Activated CD4-positive, CD25-positive, alpha-beta regulatory T cell treated with anti-CD3 and anti-CD28 coated beads, Interleukin-2, amount 50 U/mL, for 16 hours (primary cell): ENCODE data around the gene SCUBE3.

ENCODE experiments used
- DNase-seq: peaks from one replicate; pipeline ENCODE4 v3.0.0-alpha.2; 2020; ENCODE audit warnings: low read depth, low spot score

SCUBE3 gene

DNA sequence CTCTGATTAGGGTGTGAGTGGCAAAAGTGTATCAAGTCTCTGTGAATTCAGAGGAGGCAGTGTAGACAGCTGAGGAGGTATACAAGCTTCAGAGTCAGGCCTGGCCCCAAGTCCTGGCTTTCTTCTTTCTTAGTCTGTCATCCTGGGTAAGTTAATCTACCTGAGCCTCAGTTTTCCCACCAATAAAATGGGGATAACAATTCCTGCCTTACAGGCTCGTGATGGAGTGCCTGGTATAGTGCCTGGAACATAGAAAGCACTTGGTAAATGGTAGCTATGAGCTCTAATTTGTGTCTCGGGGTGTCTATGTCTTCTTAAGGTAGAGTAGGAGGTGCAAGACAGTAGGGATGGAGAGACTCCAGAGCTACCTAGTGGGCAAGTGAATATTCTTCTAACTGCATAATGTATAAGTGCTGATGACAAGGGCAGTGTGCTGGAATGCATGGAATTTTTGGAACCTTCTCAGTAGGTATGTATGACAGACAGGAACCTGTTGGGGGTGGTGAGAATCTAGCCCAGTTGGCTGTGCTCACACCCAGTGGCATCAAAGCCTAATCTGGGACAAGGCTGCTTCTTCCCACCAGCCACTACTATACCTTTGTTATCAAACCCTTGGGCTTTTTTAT, 4.0 kb upstream of the SCUBE3 start:
- no peak for DNase-seq

DNA sequence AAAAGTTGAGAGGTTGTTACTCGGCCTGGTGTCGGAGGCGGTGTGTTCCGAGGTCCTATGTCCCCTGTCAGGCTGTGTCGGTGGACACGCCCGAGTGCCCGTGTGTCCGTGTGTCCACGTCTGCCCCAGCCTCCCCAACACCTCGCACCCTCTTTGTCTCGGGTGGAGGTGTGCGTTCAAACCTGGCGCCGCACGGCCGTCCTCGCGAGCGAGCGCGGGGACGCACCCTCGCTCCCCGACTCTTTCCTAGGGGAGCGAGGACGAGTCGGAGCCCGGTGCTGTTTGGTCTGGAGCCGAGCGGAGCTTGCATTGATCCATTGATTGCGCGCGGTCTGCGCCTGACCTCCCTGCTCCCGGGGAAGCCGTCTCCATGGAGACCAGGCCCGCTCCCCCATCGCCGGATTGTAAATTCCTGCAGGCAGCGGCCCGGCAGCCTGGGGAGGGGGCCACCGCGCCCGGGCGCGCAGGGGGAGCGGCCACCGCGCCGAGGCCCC, 411 bp upstream of the SCUBE3 start:
- DNase-seq = no peak

DNA sequence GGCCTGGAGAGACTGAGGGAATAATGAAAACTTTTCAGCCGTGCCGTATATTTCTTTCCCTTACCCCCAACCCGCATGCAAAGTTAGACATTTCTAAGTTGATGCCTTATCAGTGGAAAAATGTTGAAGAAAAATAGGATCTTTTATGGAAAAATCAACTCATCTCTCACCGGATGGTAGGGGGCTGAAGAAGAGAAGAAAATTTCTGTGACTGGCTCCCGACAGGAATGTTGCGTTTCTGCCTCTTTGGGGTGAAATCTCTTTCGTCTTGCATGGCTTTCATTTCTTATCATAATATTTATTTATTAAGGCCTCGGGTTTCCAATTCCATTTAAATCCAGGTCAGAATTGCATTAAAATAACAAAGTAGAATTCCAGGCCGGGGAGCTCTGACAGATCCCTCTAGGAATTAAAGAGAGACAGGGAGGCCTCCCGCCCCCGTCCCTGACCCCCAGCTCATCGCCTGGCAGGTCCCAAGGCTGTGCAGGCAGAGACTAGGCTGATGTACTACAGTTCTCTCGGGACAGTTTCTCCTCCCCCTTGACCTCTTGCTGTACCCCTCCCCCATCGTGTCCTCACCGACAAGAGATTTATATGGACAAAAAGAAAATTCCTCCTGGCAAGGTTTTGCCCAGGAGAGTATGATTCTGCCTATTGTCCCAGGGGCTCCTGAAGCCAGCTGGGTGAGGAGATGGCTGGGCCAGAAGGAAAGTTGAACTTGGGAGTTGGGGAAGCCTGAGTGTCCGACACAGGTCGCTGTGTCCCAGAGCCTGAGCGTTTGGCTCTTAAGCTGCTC, 1.3 kb downstream of the SCUBE3 start:
- no peak for DNase-seq

DNA sequence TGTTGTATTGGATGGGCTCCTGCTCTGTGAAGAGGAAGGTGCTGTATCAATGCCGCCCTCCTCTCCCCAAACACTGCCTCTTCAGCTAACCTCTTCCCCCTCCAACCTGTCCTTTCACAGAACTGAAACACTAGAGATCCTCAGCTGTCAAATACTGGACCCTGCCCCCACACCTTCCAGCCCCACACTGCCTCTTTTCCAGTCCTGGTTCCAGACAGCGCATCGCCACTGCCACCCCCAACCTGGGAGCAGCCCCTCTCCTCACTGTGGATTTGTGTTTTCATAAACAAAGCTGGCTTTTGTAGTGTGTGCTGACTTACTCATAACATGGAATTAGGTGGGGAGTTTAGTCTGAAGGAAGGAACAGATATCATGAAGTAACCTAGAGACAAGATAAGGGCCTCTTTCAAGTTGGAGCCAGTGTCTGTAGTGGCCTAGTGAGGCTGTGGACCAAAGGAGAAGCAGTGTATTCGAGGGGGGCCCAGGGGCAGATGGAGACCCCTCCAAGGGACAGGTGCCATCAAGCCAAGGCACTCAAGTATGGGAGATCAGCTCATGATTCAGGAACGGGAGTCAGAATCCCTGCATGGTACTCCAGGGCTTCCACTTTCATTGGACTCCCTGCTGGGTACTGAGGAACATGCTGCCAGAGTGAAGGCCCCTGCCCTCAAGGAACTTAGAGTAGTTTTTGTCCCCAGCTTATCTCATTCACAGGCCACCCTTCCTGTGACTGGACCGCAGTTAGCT, 2.1 kb downstream of the SCUBE3 start:
- no peak for DNase-seq

DNA sequence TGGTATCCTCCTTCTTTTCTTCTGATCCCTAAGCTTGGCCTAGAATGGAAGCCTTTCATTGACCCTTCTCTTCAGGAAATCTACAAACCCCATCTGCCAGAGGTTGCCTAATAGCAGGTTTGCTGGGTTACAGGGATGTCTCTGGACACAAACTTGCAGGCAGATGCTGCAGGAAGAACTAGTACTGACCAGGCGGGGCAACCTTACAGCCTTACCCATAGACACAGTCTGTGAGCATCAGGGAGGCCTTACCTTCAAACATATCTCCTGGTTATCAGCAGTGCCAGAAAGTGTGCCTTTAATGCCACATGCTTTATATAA, 2.6 kb downstream of the SCUBE3 start:
- no peak for DNase-seq

DNA sequence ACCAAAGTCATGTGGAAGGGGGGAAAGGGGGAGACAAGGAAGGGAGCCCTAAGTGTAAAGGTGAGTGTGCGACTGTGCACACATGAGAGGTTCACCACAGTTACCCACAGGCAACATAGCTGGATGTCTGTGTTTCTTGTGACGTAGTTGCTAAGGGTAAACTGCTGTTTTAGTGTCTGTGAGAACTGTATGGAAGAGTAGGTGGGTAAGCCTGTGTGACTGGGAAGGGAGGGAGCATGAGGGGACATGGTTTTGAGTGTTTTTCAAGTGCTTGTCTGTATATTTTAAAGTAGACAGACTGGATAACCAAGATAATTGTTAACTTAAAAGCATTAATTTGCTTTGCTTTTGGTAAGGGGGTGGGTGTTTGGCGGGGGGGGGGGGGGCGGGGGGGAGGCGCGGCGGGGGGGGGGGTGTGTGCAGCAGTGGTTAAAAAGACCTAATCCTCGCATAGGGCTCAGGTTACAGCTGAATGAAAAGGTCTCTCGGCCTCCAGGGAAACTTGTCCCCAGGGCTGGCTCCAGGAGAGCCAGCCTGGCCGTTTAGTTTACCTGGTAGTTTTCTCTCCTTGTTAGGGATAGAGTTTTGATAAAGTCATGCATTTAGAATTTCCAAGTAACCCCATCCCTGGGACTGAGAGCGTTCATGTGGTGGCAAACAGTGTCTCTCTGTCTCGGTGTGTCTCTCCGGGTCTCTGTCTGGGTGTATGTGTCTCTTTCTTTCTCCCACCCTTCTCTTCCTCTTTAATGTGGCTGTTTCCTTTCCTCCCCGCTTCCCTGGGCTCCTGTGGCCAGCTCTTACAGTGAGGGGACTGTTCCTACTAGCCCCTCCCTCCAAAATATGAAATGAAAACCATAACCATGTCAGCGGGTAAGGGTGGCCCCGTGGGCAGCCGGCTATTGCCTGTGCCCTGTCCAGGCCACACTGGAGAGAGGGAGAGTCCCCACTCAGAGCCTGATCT, 3.4 kb downstream of the SCUBE3 start:
- DNase-seq = no peak

DNA sequence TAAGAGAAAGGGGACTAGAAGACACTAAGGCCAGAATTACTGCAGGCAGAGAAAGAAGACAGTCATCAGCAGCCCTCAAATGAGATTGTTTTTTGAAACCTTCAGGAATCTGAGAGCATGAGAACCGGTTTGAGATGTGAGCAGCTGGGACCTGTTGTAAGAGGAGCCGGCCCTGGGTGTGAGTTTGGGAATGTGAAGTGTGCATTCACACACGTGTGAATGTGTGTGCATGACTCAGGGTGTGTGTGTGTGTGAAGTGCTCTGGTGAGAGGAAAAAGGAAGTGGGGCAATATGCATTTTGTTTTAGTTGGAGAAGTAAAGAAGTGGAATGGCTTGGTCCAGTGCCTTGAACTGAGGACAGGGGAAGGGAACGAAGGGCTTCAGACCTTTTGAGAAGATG, 4.3 kb downstream of the SCUBE3 start:
- DNase-seq = no peak

DNA sequence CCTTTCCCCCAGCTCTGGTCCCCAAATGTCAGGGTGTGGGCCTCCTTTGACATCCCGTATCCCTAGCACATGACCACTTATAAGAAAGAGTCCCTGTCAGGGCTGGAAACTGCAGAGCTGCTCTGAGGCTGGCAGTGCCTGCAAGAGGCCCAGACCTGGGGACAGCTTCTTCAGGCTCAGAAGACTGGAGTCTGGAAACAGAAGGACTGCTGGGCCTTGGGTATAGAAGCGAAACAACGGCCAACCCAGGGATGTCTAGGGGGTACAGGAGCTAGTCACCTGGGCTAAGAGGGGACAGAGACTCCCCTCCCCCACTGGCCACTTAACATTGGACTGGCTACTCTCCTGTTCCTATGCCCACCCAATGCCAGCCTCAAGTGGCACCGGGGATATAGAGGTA, 4.7 kb downstream of the SCUBE3 start:
- DNase-seq = no peak

DNA sequence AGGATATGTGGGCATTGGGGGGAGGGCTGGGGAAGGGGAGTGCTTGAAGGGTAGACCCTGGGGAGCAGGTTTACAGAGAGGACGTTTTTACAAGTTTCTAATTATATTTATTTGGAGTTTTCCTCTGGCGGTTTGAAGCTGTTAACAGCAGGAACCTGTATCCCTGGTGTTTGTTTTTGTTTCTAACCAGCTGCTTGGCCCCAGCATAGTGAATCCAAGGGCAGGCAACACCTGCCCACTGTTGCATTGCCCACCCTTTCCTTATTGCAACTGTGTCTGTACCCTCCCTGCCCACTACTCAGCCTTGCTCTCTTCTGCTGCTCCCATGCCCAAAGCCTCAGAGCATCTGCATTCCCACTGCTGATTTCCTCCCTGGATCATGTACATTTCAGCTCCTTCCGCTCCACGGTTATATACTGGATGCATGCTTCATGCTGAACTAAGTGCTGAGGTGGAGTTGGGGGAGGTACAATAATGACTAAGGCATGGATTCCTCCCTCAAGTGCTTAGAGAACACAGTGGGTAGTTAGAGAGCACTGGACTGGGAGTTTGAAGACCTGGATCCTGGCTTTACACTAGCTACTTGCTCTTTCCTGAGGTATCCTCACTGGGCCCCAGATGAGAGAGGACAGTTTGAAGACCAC, 6.0 kb downstream of the SCUBE3 start:
- no peak for DNase-seq

DNA sequence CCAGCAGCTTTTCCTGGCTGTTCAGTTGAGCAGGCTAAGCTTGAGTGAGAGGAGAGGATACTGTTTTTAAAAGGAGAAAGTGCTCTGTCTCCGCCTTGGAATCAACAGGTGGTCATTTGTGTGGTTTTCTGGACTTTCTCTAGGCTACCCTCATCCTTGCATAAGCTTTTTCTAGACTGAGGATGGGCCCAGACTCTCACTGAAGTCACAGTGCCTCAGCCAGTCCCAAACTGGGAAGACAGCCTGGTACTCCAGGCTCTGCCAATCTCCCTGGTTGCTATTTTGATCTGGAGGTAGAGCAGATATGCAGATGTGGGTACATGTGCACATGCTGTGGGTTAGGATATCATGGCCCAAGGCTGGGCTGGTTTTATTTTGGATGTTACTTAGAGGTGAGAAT, 7.0 kb downstream of the SCUBE3 start:
- no peak for DNase-seq

DNA sequence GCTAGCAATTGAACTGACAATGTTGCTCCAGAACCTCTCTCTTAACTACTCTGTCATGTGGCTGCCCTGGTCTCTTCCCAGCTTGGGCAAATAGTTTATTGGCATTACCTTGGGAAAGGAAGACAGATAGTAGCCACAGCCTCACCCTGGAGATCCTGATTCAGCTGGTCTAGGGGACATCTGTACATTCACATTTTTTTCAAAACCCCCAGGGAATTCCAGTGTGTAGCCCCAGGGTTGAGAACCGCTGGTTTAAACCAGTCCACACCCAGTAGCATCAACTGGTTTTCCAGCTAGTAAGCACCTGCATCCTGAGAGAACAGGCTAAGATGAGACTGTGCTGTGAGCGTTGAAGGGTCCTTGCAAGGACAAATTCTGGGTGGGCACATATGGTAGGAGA, 9.6 kb downstream of the SCUBE3 start:
- DNase-seq = no peak

DNA sequence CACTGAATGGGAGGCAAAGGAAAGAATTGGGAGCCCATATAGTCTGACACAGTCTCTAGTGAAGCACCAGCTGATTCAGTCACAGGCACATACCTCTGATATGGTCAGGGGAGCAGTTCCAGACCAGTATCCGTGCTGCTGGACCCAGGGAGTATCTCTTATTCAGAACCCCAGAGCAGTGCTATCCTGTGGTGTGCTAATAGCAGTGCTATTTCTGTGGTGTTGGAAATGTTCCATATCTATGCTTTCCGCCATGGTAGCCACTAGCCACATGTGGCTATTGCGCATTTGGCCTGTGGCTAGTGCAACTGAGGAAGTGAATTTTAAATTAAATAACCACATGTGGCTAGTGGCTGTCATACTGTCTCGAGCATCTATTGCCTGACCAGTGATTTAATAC, 11.0 kb downstream of the SCUBE3 start:
- DNase-seq = no peak

DNA sequence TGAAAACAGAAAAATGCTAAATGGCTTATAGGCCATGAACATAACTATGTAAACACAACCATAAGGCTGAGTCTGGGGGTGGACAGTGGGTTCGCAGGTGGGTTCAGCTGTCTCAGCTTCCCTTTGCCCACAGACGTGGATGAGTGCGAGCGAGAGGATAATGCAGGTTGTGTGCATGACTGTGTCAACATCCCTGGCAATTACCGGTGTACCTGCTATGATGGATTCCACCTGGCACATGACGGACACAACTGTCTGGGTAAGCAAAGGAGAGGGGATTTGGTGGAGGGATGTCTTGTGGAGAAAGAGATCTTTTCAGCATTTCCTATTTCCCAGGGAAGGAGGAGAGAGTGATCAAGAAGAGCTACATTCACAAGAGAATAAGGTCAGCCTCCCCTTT, 14.7 kb downstream of the SCUBE3 start:
- DNase-seq = no peak

DNA sequence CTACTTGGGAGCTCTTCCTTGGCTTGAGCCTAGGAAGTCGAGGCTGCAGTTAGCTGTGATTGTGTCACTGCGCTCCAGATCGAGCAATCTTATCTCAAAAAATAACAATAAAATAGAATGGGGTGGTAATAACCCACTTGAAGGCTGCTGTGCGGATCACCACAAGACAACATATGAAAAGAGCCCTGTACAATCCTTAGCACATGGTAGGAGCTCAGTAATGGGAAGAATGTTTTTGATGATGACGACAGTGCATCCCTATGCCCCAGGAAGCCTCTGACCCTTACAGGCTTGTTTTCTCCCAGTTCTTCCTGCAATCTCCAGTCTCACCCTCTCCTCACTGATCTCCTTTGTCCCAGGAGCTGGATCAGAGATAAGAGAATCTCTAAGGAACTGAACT, 15.5 kb downstream of the SCUBE3 start:
- DNase-seq = no peak

DNA sequence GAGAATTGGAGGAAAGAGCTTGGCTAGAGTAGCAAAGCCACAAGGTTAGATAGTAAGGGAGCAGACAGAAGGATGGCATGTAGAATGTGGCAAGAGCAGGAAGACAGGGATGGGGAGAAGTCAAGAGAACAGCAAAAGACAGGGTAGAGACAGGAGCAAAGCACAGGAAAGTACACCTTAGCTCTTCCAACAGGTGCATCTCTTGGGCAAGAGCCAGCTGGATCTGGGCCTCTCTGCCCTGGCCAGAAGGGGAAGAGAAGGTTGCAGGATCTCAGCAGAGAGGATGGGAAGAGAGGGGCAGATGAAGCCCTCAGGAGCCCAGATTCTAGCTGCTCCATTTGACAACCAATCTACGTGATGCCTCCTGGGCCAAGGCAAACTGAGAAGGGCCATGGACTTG, 16.7 kb downstream of the SCUBE3 start:
- no peak for DNase-seq

DNA sequence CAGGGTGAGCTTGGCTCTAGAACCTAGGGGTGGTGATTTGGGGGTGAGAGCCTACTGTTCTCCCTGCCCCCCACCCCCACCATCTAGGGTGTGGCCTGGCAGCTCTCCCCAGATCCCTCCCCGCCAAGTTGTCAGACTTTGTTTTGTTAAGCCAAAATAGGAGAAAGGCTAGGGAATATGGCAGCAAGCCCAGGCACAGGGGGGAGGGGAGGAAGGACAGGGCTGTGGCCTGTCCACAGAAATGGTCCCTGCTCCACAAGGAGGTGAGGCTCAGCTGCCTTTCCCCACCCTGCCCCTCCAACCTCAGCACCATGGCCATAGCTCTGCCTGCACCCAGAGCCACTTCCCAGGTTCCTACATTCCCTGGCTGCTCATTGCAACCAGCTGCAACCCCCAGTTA, 17.2 kb downstream of the SCUBE3 start:
- no peak for DNase-seq

DNA sequence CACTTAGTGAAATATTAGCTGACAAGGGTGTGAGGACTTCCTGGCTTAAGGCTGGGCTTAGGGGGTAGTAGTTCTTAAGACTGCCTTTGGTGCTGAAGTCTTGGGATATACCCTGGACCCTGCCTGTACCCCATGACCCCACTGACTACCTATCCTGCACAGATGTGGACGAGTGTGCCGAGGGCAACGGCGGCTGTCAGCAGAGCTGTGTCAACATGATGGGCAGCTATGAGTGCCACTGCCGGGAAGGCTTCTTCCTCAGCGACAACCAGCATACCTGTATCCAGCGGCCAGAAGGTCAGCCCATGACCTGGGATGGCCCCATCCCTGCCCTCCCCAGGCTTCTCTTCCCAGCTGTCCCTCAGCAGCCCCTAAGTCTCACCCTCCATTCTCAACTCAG, 17.8 kb downstream of the SCUBE3 start:
- no peak for DNase-seq

DNA sequence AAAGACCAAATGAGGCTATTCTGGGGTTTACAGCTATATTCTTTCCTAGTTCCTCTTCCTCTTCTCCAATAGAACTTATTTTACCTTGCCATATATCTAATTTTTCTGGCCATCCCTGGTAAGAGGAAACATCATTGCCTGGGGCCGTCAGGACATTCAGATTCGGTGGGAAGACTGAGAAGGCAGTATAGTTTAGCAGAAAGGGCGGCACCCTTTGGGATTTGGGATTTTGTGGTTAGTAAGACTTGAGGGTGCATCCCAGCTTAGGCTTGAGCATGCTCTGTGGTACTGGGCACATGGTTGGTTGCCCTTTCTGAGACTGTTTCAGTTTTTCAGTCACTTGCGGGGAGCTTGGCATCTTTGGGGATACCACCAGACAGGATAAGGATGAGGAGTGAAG, 21.1 kb downstream of the SCUBE3 start:
- no peak for DNase-seq

DNA sequence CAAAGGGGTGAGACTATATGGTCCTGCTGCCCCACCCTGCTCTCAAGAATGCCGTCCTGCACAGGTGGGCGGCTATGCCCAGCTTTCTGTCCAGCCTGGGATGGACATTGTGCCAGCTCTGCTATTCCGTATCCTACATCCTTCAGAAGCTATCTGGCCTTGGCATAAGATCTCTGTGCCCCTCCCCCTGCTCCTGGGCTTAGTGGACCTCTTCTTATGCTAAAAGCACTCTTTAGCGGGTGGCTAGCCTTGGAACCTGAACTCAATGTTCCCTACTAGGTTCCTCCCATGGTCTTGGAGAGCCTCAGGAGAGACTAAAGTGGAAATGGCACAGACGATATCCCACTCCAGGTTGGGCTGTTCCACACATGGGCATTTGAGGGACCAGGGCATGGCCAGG, 22.5 kb downstream of the SCUBE3 start:
- no peak for DNase-seq

DNA sequence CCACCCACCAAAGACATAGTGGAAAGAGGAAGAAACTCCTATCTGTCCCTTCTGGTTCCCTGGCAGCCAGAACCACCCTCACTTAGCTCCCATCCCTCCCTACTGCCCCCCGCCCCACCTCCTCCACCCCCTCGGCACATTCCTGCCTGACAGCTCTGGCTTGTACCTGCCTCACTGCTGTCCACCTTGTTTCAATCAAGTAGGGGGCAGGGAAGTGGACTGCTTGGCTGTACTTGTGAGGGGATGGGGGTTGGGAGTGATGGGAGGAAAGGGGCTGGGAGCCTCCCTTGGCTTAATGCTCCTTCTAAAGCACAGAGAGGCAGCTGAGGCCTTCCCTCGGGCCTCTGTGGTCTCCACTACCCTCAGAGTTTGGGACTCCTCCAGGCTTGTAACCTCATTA, 23.7 kb downstream of the SCUBE3 start:
- DNase-seq = no peak

DNA sequence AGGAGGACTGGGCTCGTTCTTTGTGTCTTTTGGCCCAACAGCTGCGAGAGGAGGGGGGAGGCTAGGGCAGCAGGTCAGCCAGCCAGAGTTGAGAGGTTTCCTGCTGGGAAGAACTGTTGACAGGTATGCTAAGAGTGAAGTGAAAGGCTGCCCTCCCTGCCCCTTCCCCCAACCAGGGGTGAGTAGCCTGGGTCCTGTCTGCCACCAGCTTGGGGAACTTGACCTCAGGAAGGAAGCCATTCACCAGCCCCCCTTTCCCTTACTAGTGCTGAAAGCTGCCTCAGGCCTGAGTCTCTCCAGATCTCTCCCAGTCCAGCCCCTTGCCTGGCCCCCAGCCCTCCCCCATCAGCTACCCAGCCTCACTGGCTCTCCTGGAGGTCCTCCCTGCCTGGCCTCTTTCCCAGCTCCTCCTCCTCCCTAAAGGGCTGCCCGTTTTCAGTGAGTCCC, 25.1 kb downstream of the SCUBE3 start:
- no peak for DNase-seq
